ENCODE measurements around the gene IQSEC1.

Gene IQSEC1

GRCh38 chr3:13075986-13076654 is 2.9 kb upstream of the IQSEC1 start:
- DNase-seq (ENCODE audit: low spot score), result no peak
- POLR2A ChIA-PET (ENCODE audit: low non-redundant PET), result no interaction called here
- CTCF ChIA-PET, result no interaction called here
- H3K27ac ChIP-seq, result no peak overlapping the region
- TF ChIP-seq CTCF (conservative IDR thresholded peaks at IDR 0.05; ENCODE audit: low read depth), result no peak

- DNase-seq (ENCODE audit: low spot score), result no peak
- ChIA-PET CTCF (no interaction called here), POLR2A (ENCODE audit: low non-redundant PET) (no interaction called here)
- TF ChIP-seq CTCF (conservative IDR thresholded peaks at IDR 0.05; ENCODE audit: low read depth), result no peak
- H3K27ac ChIP-seq, result no peak overlapping the region
Measured at GRCh38 chr3:13075318-13075717, 2.1 kb upstream of the IQSEC1 start.

DNA sequence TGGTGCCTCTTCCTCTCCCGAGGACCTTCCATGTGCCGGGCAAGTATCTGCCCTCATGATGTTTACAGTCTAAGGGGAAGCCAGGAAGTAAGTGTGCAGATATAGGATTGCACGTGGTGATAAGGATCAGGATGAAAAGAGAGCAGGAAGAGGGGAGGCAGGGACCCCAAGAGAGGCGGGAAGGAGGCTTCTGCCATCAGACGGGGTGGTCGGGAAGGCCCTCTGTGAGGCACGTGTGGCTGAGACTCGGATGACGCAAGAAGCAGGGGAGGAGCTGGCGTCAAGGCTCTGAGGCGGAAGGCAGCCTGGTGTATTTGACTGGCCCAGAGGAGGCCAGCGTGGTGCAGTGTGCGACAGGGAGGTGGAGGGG is 762 bp upstream of the IQSEC1 start:
- CTCF ChIA-PET, result no interaction called here
- POLR2A ChIA-PET (ENCODE audit: low non-redundant PET), result no interaction called here
- DNase-seq (ENCODE audit: low spot score), result no peak
- no peak overlapping the region for H3K27ac ChIP-seq
- no peak for TF ChIP-seq CTCF (conservative IDR thresholded peaks at IDR 0.05; ENCODE audit: low read depth)

DNA sequence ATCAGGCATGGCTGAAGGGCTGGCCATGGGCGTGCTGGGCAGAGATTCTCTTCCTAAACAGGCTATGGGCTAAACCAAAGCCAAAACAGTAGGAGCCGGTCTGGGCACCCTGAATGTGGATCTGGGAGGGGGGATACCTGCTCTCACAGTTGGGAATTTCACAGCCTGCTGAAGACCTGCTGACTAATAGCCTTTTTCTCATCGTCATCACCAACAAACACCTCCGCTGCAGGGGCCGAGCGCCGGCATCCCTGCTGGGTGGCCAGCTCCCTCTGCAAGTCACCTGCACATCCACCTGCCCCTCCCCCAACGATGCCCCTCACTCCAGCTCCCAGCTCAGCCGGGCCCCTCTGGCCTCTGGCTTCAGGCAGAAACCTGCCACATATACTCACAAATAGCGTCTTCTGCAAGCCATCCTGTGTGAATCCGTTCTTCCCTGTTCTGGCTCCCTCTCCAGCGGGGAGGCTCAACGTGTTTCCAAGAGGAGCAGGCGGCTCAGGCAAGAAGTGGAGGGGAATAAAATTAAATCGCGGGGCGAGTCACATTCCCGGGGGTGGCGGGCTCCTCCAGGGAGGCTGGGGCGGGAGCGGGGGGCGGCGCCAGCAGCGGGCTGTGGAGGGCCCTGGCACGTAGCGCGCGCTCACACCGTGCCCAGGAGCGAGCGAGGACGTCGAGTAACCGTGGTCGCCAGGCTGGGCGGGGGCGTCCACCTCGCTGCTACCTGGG is 466 bp downstream of the IQSEC1 start:
- ChIA-PET POLR2A (ENCODE audit: low non-redundant PET) (no interaction called here), CTCF (no interaction called here)
- no peak for TF ChIP-seq CTCF (conservative IDR thresholded peaks at IDR 0.05; ENCODE audit: low read depth)
- no peak for DNase-seq (ENCODE audit: low spot score)
- peak overlapping the region; percentile 15; the same call in 1 of the 2 replicates for H3K27ac ChIP-seq

DNA sequence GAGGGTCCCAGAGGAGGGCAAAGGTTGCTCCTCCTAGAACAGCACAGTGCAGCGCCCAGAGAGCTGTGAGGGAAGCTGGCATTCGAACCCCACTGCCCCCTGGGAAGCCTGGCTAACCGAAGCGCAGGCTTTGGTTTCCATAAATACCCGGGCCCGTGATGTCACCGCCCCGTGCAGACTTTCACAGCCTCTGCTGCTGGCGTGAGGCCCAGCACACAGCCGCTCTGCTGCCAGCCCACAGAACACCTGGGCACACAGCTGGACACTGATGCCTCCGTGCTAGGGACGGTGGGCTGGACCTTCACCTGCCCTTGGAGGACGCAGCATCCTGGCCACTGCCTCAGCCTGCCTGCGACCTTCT is 1.0 kb downstream of the IQSEC1 start:
- CTCF ChIA-PET, result no interaction called here
- POLR2A ChIA-PET (ENCODE audit: low non-redundant PET), result no interaction called here
- no peak for DNase-seq (ENCODE audit: low spot score)
- no peak for TF ChIP-seq CTCF (conservative IDR thresholded peaks at IDR 0.05; ENCODE audit: low read depth)
- H3K27ac ChIP-seq, result peak overlapping the region; percentile 15; the same call in 1 of the 2 replicates

DNA sequence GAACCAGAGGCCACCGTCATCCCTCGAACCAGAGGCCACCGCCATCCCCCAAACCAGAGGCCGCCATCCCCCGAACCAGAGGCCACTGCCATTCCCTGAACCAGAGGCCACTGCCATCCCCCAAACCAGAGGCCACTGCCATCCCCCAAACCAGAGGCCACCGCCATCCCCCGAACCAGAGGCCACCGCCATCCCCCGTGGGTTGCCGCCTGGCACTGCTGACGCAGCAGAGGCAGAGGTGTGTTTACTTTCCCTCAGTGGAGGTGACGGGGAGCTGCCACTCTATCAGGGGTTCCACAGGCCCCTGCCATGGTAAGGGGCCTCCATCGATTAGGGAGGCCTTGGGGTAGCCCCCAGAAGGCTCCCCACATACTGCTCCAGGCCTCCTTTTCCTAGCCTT is 1.5 kb downstream of the IQSEC1 start:
- DNase-seq (ENCODE audit: low spot score), result no peak
- CTCF ChIA-PET, result no interaction called here
- TF ChIP-seq CTCF (conservative IDR thresholded peaks at IDR 0.05; ENCODE audit: low read depth), result no peak
- H3K27ac ChIP-seq, result no peak overlapping the region
- POLR2A ChIA-PET (ENCODE audit: low non-redundant PET), result no interaction called here
